Small intestine (tissue), 7 donors: ENCODE measurements around the gene CATSPER3. TPM values are rescaled to one million over a fixed set of nuclear protein-coding genes. Genes with fewer than 3 reads are reported as not detected.

Source experiments
- DNase-seq, 2 donors: peaks; one replicate each; pipeline versions ENCODE4 v3.0.0 to v3.0.0-alpha.2; 2013
- FAIRE-seq: peaks from 2 replicates; lab custom pipeline; 2012; peaks lifted over from hg19 to GRCh38; lab: Jason Lieb, UNC
- H3K27ac ChIP-seq, 3 donors: one replicate each; pipeline ENCODE4 v1.5.1; 2013; ENCODE audit warnings: low read length in 2 of 3, mild to moderate bottlenecking in 2 of 3, control low read depth in 1 of 3, inconsistent platforms in 1 of 3, low read depth in 1 of 3, moderate library complexity in 1 of 3
- H3K27me3 ChIP-seq, 3 donors: one replicate each; pipeline ENCODE4 v1.6.1; 2013; ENCODE audit warnings: low read length in 3 of 3, inconsistent platforms in 1 of 3; ENCODE audit not compliant: control insufficient read depth in 3 of 3, insufficient read depth in 3 of 3
- H3K36me3 ChIP-seq, 3 donors: one replicate each; pipeline ENCODE4 v1.6.1; 2013; ENCODE audit warnings: low read length in 3 of 3, inconsistent platforms in 1 of 3, low read depth in 1 of 3, mild to moderate bottlenecking in 1 of 3, moderate library complexity in 1 of 3; ENCODE audit not compliant: control insufficient read depth in 3 of 3, insufficient read depth in 2 of 3
- H3K4me1 ChIP-seq, 3 donors: one replicate each; pipeline ENCODE4 v1.6.1; 2013; ENCODE audit warnings: low read length in 2 of 3, inconsistent platforms in 1 of 3, low read depth in 1 of 3, mild to moderate bottlenecking in 1 of 3, moderate library complexity in 1 of 3; ENCODE audit not compliant: control insufficient read depth in 3 of 3, insufficient read depth in 2 of 3
- H3K4me3 ChIP-seq, 3 donors: one replicate each; pipeline ENCODE4 v1.5.1; 2013; ENCODE audit warnings: low read length in 3 of 3, control low read depth in 1 of 3, inconsistent platforms in 1 of 3, low read depth in 1 of 3, mild to moderate bottlenecking in 1 of 3, moderate library complexity in 1 of 3
- H3K9me3 ChIP-seq, 2 donors: one replicate each; pipeline ENCODE4 v1.6.1; 2013; ENCODE audit warnings: low read depth in 1 of 2, low read length in 1 of 2; ENCODE audit not compliant: control insufficient read depth in 2 of 2, insufficient read depth in 1 of 2
- WGBS, 3 donors: extraction: QIAGEN DNeasy Blood & Tissue Kit; methylation state at CpG; one replicate each; pipeline ENCODE4 v1.1.7; 2013; 5-methylcytosine and 5-hydroxymethylcytosine counted together
- polyA plus RNA-seq, 4 donors: library from polyadenylated mRNA; stranded (reverse) in 3 of 4; unstranded in 1 of 4; fragments of 200-250 nt in 3 of 4; fragments of 120-200 nt in 1 of 4; gene quantifications; one replicate each; pipeline versions ENCODE4 v1.2.1 to v1.2.3, GENCODE V29; 2013
- donor health status: healthy with polysubstance abuse.
- donor health status: control.
- donor health status: control.
- donor health status: Bipolar disorder and iron deficiency.
- donor health status: healthy.

CATSPER3 gene
- polyA plus RNA-seq, 4 donors, result 0.46 to 5.8 (median 2.3) TPM

- peaks cover 0 to 26% (median 2%) of the 10 kb centered on the region in 3 donors for H3K27me3 ChIP-seq
- no peak overlapping the region for H3K4me3 ChIP-seq
- DNase-seq (no peak), FAIRE-seq (no peak)
- no peak overlapping the region for H3K27ac ChIP-seq
- 65 to 88% (median 80%) methylated on average over 2 of the region's 2 CpGs for WGBS, 3 donors
- H3K36me3 ChIP-seq, result no peaks in the 10 kb centered on the region
- no peaks in the 10 kb centered on the region for H3K9me3 ChIP-seq
- peaks cover 0 to 6% (median 0%) of the 10 kb centered on the region in 3 donors for H3K4me1 ChIP-seq
Observed at GRCh38 chr5:135054546-135054945, 86.8 kb downstream of the CATSPER3 start.

DNA sequence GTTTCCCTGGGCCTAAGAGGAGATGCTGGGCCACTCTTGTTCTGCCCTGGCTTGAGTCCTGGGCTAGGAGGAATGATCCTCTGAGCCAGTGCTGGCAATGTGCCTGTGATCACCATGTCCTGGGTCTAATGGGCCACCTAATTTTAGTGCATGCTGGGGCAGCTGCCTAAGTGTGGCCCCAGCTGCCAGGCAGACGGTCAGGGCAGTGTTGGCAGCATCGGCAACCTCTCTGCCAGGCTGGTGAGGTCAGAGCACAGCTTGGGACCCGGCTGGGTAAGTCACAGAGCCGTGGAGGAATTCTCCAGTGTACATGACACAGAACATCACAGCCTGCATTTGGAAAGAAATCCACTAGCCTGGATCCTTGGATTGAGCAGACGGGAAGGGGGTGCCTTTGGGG lies 87.7 kb downstream of the CATSPER3 start:
- H3K27me3 ChIP-seq, result peaks cover 0 to 19% (median 2%) of the 10 kb centered on the region in 3 donors
- no peaks in the 10 kb centered on the region for H3K9me3 ChIP-seq
- FAIRE-seq, result no peak
- peaks cover 0 to 6% (median 0%) of the 10 kb centered on the region in 3 donors for H3K4me1 ChIP-seq
- H3K27ac ChIP-seq, result no peak overlapping the region
- no peaks in the 10 kb centered on the region for H3K36me3 ChIP-seq
- 71 to 88% (median 78%) methylated on average over 5 of the region's 5 CpGs for WGBS, 3 donors
- H3K4me3 ChIP-seq, result no peak overlapping the region
- DNase-seq, result no peak

- H3K36me3 ChIP-seq, result no peaks in the 10 kb centered on the region
- peaks cover 0 to 11% (median 0%) of the 10 kb centered on the region in 3 donors for H3K27me3 ChIP-seq
- H3K4me1 ChIP-seq, result peaks cover 0 to 4% (median 0%) of the 10 kb centered on the region in 3 donors
- FAIRE-seq, result no peak
- H3K9me3 ChIP-seq, result no peaks in the 10 kb centered on the region
- DNase-seq, result no peak
- 79 to 92% (median 90%) methylated on average over 8 of the region's 8 CpGs for WGBS, 3 donors
- no peak overlapping the region for H3K27ac ChIP-seq
- no peak overlapping the region for H3K4me3 ChIP-seq
Observed at GRCh38 chr5:135056316-135057030, 88.8 kb downstream of the CATSPER3 start.

- Histone ChIP-seq H3K27me3 (peaks cover 0 to 7% (median 0%) of the 10 kb centered on the region in 3 donors), H3K4me3 (no peak overlapping the region), H3K27ac (no peak overlapping the region), H3K36me3 (no peaks in the 10 kb centered on the region), H3K4me1 (no peaks in the 10 kb centered on the region), H3K9me3 (no peaks in the 10 kb centered on the region)
- WGBS, 3 donors, result 74 to 80% (median 79%) methylated on average over 2 of the region's 2 CpGs
- no peak for FAIRE-seq
- no peak for DNase-seq
Observed at GRCh38 chr5:135057233-135057632, 89.5 kb downstream of the CATSPER3 start.

- H3K27ac ChIP-seq, result no peak overlapping the region
- WGBS, 3 donors, result 61 to 86% (median 78%) methylated on average over 8 of the region's 8 CpGs
- no peak for FAIRE-seq
- no peaks in the 10 kb centered on the region for H3K9me3 ChIP-seq
- H3K27me3 ChIP-seq, result peaks cover 0 to 7% (median 0%) of the 10 kb centered on the region in 3 donors
- H3K4me1 ChIP-seq, result no peaks in the 10 kb centered on the region
- H3K4me3 ChIP-seq, result no peak overlapping the region
- no peaks in the 10 kb centered on the region for H3K36me3 ChIP-seq
- DNase-seq, result no peak
Observed at GRCh38 chr5:135058331-135058732, 90.6 kb downstream of the CATSPER3 start.

GRCh38 chr5:135059000-135059923 lies 91.6 kb downstream of the CATSPER3 start:
- no peaks in the 10 kb centered on the region for H3K9me3 ChIP-seq
- no peaks in the 10 kb centered on the region for H3K36me3 ChIP-seq
- no peak overlapping the region for H3K4me3 ChIP-seq
- H3K27me3 ChIP-seq, result no peaks in the 10 kb centered on the region
- H3K27ac ChIP-seq, result no peak overlapping the region
- DNase-seq (no peak), FAIRE-seq (no peak)
- no peaks in the 10 kb centered on the region for H3K4me1 ChIP-seq
- WGBS, 3 donors, result 72 to 85% (median 82%) methylated on average over 12 of the region's 12 CpGs

DNA sequence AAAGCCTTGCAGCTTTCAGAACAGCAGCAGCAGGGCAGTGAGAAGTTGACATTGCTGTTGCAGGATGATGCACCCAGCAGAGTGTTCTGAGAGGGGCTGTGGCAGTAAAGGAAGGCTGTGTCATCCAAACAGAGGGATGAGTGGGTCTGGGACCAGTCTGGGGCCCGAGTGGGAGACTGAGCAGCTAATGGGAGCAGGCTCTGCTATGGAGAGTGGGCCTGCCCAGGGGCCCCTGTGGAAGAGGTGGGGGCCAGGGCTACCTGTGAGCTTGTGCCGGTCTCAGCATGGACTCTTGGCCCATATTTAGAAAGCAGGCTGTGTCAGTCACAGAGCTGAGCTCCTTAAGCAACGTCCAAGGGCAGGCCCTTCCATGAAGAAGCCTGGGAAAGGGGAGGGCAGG lies 92.3 kb downstream of the CATSPER3 start:
- H3K27ac ChIP-seq, result no peak overlapping the region
- 66 to 77% (median 67%) methylated on average over 3 of the region's 3 CpGs for WGBS, 3 donors
- DNase-seq, result no peak
- no peaks in the 10 kb centered on the region for H3K36me3 ChIP-seq
- H3K27me3 ChIP-seq, result no peaks in the 10 kb centered on the region
- H3K9me3 ChIP-seq, result no peaks in the 10 kb centered on the region
- no peak overlapping the region for H3K4me3 ChIP-seq
- no peak for FAIRE-seq
- H3K4me1 ChIP-seq, result no peaks in the 10 kb centered on the region

GRCh38 chr5:135061001-135061400 lies 93.3 kb downstream of the CATSPER3 start:
- Histone ChIP-seq H3K4me1 (no peaks in the 10 kb centered on the region), H3K27me3 (peaks cover 0 to 1% (median 0%) of the 10 kb centered on the region in 3 donors), H3K27ac (no peak overlapping the region), H3K9me3 (no peaks in the 10 kb centered on the region), H3K4me3 (no peak overlapping the region), H3K36me3 (no peaks in the 10 kb centered on the region)
- WGBS, 3 donors, result 89 to 94% (median 94%) methylated on average over 6 of the region's 6 CpGs
- DNase-seq (no peak), FAIRE-seq (no peak)
